ENCODE results near the gene ZC3H10.

The ZC3H10 gene

DNA sequence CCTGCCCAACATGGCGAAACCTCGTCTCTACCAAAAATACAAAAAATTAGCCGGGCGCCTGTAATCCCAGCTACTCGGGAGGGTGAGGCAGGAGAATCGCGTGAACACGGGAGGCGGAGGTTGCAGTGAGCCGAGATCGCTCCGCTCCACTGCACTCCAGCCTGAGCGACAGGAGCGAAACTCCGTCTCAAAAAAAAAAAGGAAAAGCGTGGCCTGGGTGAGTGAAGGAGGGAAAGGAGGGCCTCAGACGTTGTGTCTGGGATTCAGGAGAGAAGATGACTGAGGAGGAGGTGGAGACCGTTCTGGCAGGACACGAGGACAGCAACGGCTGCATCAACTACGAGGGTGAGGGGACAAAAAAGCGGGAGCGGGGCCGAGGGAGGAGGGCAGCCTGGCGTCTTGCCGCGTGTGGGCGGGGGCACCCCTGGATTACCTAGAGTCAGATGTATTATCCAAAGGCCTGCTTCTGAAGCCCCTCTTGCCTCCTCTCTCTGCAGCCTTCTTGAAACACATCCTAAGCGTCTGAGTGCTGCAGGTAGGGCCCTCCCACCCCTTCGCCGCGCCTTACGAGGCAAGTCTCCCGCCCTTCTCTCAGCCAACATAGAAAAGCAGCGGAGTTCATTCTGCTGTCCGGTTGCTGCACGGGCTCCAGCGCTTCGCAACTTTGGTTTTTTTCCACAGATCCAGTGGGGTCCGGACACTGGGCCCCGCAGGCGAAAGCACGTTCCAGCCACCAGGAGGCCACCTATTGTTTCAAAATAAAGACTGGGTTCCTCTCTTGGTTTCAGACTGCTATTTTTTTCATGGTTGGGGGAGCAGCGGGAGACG lies 39.3 kb downstream of the ZC3H10 start:
- TF ChIP-seq, protein P1, sequence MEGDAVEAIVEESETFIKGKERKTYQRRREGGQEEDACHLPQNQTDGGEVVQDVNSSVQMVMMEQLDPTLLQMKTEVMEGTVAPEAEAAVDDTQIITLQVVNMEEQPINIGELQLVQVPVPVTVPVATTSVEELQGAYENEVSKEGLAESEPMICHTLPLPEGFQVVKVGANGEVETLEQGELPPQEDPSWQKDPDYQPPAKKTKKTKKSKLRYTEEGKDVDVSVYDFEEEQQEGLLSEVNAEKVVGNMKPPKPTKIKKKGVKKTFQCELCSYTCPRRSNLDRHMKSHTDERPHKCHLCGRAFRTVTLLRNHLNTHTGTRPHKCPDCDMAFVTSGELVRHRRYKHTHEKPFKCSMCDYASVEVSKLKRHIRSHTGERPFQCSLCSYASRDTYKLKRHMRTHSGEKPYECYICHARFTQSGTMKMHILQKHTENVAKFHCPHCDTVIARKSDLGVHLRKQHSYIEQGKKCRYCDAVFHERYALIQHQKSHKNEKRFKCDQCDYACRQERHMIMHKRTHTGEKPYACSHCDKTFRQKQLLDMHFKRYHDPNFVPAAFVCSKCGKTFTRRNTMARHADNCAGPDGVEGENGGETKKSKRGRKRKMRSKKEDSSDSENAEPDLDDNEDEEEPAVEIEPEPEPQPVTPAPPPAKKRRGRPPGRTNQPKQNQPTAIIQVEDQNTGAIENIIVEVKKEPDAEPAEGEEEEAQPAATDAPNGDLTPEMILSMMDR (IDR thresholded peaks at IDR 0.05; ENCODE audit: low read depth, low read length, poor library complexity, severe bottlenecking), result peak; percentile 43
- TF ChIP-seq EZH2phosphoT487 (IDR thresholded peaks at IDR 0.05; ENCODE audit: borderline replicate concordance, low read length), result no peak

DNA sequence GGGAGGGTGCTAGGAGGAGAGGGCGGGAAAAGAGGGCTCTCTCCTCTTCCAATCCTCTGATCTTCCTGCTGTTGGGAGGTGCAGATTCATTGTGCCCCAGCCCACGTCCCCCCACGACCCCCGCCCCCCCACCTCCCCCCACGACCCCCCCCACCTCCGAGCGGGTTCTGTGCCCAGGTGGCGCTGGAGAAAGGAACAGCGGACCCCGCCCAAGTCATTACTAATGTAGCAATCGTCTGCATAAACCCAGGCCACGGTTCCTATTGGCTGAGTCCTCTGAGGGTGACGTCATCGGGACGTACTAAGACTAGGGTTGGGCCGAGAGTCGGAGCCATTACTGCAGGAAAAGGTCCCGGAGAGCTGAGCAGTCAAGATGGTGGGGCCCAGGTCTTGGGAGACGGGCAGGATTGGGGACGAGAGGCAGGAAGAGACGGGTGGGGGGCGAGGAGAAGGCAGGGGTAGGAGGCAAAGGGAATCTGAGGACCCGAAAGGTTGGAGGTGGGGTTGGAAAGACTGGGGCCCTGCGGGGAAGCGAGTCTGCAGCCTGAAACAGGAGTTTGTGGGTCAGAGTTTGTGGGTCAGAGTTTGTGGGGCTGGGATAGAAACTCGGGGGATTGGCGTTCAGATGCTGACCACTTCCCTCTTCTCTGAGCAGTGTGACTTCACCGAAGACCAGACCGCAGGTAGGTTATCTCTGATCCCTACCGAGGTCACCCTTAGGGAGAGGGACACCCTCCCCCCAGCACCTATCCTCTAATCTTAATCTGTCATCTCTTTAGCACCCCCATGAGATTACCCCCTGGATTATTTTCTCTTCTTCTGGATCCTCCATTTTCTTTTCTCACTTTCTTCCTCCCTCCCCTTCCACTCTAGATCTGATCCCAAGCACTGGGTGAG lies 40.2 kb downstream of the ZC3H10 start, which contains the start of gene MYL6:
Gene MYL6, plus strand, starts transcription at position 331 of the 897 bp plus-strand sequence. Its CDS starts 43 bp downstream, at position 374.
- Histone ChIP-seq H3K4me1 (ENCODE audit: control insufficient read depth, low read length) (peaks cover 41% of the 10 kb centered on the region), H4K20me1 (ENCODE audit: control insufficient read depth, insufficient read depth, low read depth, low read length) (peaks cover 15% of the 10 kb centered on the region), H3K36me3 (ENCODE audit: control insufficient read depth, low read length) (peaks cover 64% of the 10 kb centered on the region), H3K27me3 (ENCODE audit: control insufficient read depth, low read length) (no peaks in the 10 kb centered on the region), H3F3A (ENCODE audit: control insufficient read depth, insufficient read depth) (peaks cover 20% of the 10 kb centered on the region), H3K9me2 (replicated peaks; ENCODE audit: control insufficient read depth, low read length) (no peaks in the 10 kb centered on the region), H3K79me2 (ENCODE audit: control insufficient read depth, low read length) (peaks cover 50% of the 10 kb centered on the region), H3K27ac (ENCODE audit: low read depth, low read length) (peak within 1 kb of the TSS; percentile 78), H3K4me2 (ENCODE audit: low read length) (peak within 1 kb of the TSS; percentile 94), H3K4me3 (ENCODE audit: low read length) (peak within 1 kb of the TSS; percentile 91), H3K9me3 (ENCODE audit: control insufficient read depth, insufficient read depth, low read length) (no peaks in the 10 kb centered on the region)
- TF ChIP-seq EZH2phosphoT487 (IDR thresholded peaks at IDR 0.05; ENCODE audit: borderline replicate concordance, low read length), result no peak
- TF ChIP-seq, protein P1 (IDR thresholded peaks at IDR 0.05; ENCODE audit: low read depth, low read length, poor library complexity, severe bottlenecking), result no peak

More for the DNA sequence above, 39.3 kb downstream of the ZC3H10 start:
- H3K4me2 ChIP-seq (ENCODE audit: low read length), result peak overlapping the region; percentile 77
- peaks cover 11% of the 10 kb centered on the region for H3F3A ChIP-seq (ENCODE audit: control insufficient read depth, insufficient read depth)
- H3K9me2 ChIP-seq (replicated peaks; ENCODE audit: control insufficient read depth, low read length), result no peaks in the 10 kb centered on the region
- peaks cover 56% of the 10 kb centered on the region for H3K36me3 ChIP-seq (ENCODE audit: control insufficient read depth, low read length)
- H3K79me2 ChIP-seq (ENCODE audit: control insufficient read depth, low read length), result peaks cover 59% of the 10 kb centered on the region
- no peaks in the 10 kb centered on the region for H3K27me3 ChIP-seq (ENCODE audit: control insufficient read depth, low read length)
- H4K20me1 ChIP-seq (ENCODE audit: control insufficient read depth, insufficient read depth, low read depth, low read length), result peaks cover 15% of the 10 kb centered on the region
- H3K27ac ChIP-seq (ENCODE audit: low read depth, low read length), result peak overlapping the region; percentile 78
- H3K9me3 ChIP-seq (ENCODE audit: control insufficient read depth, insufficient read depth, low read length), result no peaks in the 10 kb centered on the region
- peaks cover 46% of the 10 kb centered on the region for H3K4me1 ChIP-seq (ENCODE audit: control insufficient read depth, low read length)
- peak overlapping the region; percentile 82 for H3K4me3 ChIP-seq (ENCODE audit: low read length)

DNA sequence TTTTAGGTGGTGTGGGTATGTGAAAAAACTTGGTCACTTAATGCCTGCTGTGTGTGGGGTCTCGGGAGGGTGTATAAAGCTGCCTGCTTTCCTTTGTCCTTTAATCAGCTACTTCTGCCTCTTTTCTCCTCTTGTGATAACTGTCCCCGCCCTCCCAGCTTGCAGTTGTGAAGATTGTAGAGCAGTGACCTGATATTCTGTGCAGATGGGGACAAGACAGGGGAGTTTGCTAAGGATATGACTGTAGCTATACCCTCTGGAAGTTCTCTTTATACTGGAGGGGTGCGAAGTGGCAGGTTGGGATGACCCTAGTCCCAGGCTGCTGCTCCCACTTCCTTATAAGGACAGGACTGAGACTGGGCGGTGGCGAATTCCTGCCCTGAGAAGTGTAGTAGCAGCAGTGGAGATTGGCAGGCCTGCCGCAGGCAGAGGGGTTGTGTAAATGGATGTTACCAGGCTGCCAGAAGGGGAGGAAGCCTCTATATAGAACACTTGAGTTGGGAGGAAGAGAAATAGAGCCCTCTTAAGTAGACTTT lies 40.9 kb downstream of the ZC3H10 start:
- Histone ChIP-seq H3K27ac (ENCODE audit: low read depth, low read length) (peak overlapping the region; percentile 72), H3K36me3 (ENCODE audit: control insufficient read depth, low read length) (peaks cover 72% of the 10 kb centered on the region), H3F3A (ENCODE audit: control insufficient read depth, insufficient read depth) (peaks cover 25% of the 10 kb centered on the region), H3K4me3 (ENCODE audit: low read length) (peak overlapping the region; percentile 91), H3K4me2 (ENCODE audit: low read length) (peak overlapping the region; percentile 94), H4K20me1 (ENCODE audit: control insufficient read depth, insufficient read depth, low read depth, low read length) (peaks cover 15% of the 10 kb centered on the region), H3K9me3 (ENCODE audit: control insufficient read depth, insufficient read depth, low read length) (no peaks in the 10 kb centered on the region), H3K4me1 (ENCODE audit: control insufficient read depth, low read length) (peaks cover 35% of the 10 kb centered on the region), H3K27me3 (ENCODE audit: control insufficient read depth, low read length) (no peaks in the 10 kb centered on the region), H3K79me2 (ENCODE audit: control insufficient read depth, low read length) (peaks cover 48% of the 10 kb centered on the region), H3K9me2 (replicated peaks; ENCODE audit: control insufficient read depth, low read length) (no peaks in the 10 kb centered on the region)
- TF ChIP-seq EZH2phosphoT487 (IDR thresholded peaks at IDR 0.05; ENCODE audit: borderline replicate concordance, low read length), result no peak
- TF ChIP-seq, protein P1 (IDR thresholded peaks at IDR 0.05; ENCODE audit: low read depth, low read length, poor library complexity, severe bottlenecking), result no peak
